ENCODE results near the gene ME3. TPM values are rescaled to one million over a fixed set of nuclear protein-coding genes. Genes with fewer than 3 reads are reported as not detected.

The ME3 gene
- total RNA-seq, 4 donors from 2014 or later = 15.9 to 94.9 (median 51.3) TPM

- Histone ChIP-seq H3K27me3 (no peaks in the 10 kb centered on the region), H3K9me3 (no peaks in the 10 kb centered on the region), H3K36me3 (no peaks in the 10 kb centered on the region), H3K4me3 (no peak overlapping the region), H3K4me1 (peaks cover 0 to 11% (median 0%) of the 10 kb centered on the region in 4 donors), H3K27ac (peak overlapping the region in 1 of 4 donors; percentile 66)
- no peak for TF ChIP-seq CTCF (IDR thresholded peaks at IDR 0.05)
- TF ChIP-seq POLR2A (IDR thresholded peaks at IDR 0.05) = no peak
- no peak for DNase-seq
These were observed 76.5 kb downstream of the ME3 start for GRCh38 chr11:86595955-86596354.

GRCh38 chr11:86595451-86595850 lies 77.0 kb downstream of the ME3 start:
- peaks cover 0 to 11% (median 0%) of the 10 kb centered on the region in 4 donors for H3K4me1 ChIP-seq
- no peak overlapping the region for H3K4me3 ChIP-seq
- H3K36me3 ChIP-seq = no peaks in the 10 kb centered on the region
- H3K27ac ChIP-seq = peak overlapping the region in 1 of 4 donors; percentile 66
- peak in 1 of 3 donors; percentile 66 for DNase-seq
- no peaks in the 10 kb centered on the region for H3K27me3 ChIP-seq
- H3K9me3 ChIP-seq = no peaks in the 10 kb centered on the region
- no peak for TF ChIP-seq CTCF (IDR thresholded peaks at IDR 0.05)
- no peak for TF ChIP-seq POLR2A (IDR thresholded peaks at IDR 0.05)

GRCh38 chr11:86594746-86595145 lies 77.7 kb downstream of the ME3 start:
- TF ChIP-seq CTCF (IDR thresholded peaks at IDR 0.05) (no peak), POLR2A (IDR thresholded peaks at IDR 0.05) (no peak)
- H3K27me3 ChIP-seq = no peaks in the 10 kb centered on the region
- H3K4me1 ChIP-seq = peaks cover 0 to 11% (median 0%) of the 10 kb centered on the region in 4 donors
- no peak overlapping the region for H3K4me3 ChIP-seq
- no peaks in the 10 kb centered on the region for H3K9me3 ChIP-seq
- H3K27ac ChIP-seq = no peak overlapping the region
- DNase-seq = no peak
- H3K36me3 ChIP-seq = no peaks in the 10 kb centered on the region

- Histone ChIP-seq H3K4me1 (peaks cover 0 to 11% (median 0%) of the 10 kb centered on the region in 4 donors), H3K27ac (peak overlapping the region in 2 of 4 donors; percentile 0 to 62), H3K9me3 (no peaks in the 10 kb centered on the region), H3K27me3 (no peaks in the 10 kb centered on the region), H3K4me3 (no peak overlapping the region), H3K36me3 (no peaks in the 10 kb centered on the region)
- DNase-seq = no peak
- TF ChIP-seq CTCF (IDR thresholded peaks at IDR 0.05) = no peak
- TF ChIP-seq POLR2A (IDR thresholded peaks at IDR 0.05) = no peak
These were observed 78.6 kb downstream of the ME3 start for GRCh38 chr11:86593833-86594232.

GRCh38 chr11:86592659-86593451 lies 79.6 kb downstream of the ME3 start:
- H3K36me3 ChIP-seq = no peaks in the 10 kb centered on the region
- no peaks in the 10 kb centered on the region for H3K27me3 ChIP-seq
- TF ChIP-seq POLR2A (IDR thresholded peaks at IDR 0.05) (no peak), CTCF (IDR thresholded peaks at IDR 0.05) (no peak)
- H3K9me3 ChIP-seq = no peaks in the 10 kb centered on the region
- DNase-seq = peak; percentile 34 to 92 (median 64)
- H3K27ac ChIP-seq = peak overlapping the region in 3 of 4 donors; percentile 0 to 75 (median 62)
- peaks cover 0 to 11% (median 0%) of the 10 kb centered on the region in 4 donors for H3K4me1 ChIP-seq
- H3K4me3 ChIP-seq = no peak overlapping the region

Data from Peyer's patch (tissue), 4 donors.